NCI-H446 treated with DMSO at 0.1 percent for 48 hours (cell line): Measurements from ENCODE around the gene PCDHGC3.

Source experiments
- DNase-seq: peaks from one replicate; lab custom pipeline; 2025; lab: John Stamatoyannopoulos, UW

Gene PCDHGC3

GRCh38 chr5:141485321-141486055 is 9.7 kb downstream of the PCDHGC3 start:
- no peak for DNase-seq

GRCh38 chr5:141486091-141486490 is 10.3 kb downstream of the PCDHGC3 start:
- no peak for DNase-seq

- DNase-seq = no peak
Observed at GRCh38 chr5:141487131-141487530, 11.4 kb downstream of the PCDHGC3 start.

- DNase-seq = peak; percentile 5
Observed at GRCh38 chr5:141488591-141489561, 13.1 kb downstream of the PCDHGC3 start, which contains the start of gene PCDHGC5. TSS of gene PCDHGC5 (plus strand) at chr5:141489081. CDS start at chr5:141489241, 160 bp downstream.

GRCh38 chr5:141489841-141490240 is 14.1 kb downstream of the PCDHGC3 start:
- no peak for DNase-seq

DNA sequence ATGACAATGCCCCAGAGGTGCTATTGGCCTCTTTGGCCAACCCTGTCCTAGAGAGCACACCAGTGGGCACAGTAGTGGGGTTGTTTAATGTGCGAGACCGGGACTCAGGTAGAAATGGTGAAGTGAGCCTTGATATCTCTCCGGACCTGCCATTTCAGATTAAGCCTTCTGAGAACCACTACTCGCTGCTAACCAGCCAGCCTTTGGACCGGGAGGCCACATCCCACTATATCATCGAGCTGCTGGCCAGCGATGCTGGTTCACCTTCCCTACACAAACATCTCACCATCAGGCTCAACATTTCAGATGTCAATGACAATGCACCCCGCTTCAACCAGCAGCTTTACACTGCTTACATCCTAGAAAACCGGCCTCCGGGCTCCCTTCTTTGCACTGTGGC is 14.5 kb downstream of the PCDHGC3 start:
- DNase-seq = no peak

DNA sequence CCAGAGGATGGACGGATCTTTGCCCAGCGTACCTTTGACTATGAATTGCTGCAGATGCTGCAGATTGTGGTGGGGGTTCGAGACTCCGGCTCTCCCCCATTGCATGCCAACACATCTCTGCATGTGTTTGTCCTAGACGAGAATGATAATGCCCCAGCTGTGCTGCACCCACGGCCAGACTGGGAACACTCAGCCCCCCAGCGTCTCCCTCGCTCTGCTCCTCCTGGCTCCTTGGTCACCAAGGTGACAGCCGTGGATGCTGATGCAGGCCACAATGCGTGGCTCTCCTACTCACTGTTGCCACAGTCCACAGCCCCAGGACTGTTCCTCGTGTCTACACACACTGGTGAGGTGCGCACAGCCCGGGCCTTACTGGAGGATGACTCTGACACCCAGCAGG is 15.0 kb downstream of the PCDHGC3 start:
- DNase-seq = no peak

GRCh38 chr5:141491323-141492167 is 15.8 kb downstream of the PCDHGC3 start:
- DNase-seq = no peak

- DNase-seq = no peak
Observed at GRCh38 chr5:141492168-141492885, 16.6 kb downstream of the PCDHGC3 start.

DNA sequence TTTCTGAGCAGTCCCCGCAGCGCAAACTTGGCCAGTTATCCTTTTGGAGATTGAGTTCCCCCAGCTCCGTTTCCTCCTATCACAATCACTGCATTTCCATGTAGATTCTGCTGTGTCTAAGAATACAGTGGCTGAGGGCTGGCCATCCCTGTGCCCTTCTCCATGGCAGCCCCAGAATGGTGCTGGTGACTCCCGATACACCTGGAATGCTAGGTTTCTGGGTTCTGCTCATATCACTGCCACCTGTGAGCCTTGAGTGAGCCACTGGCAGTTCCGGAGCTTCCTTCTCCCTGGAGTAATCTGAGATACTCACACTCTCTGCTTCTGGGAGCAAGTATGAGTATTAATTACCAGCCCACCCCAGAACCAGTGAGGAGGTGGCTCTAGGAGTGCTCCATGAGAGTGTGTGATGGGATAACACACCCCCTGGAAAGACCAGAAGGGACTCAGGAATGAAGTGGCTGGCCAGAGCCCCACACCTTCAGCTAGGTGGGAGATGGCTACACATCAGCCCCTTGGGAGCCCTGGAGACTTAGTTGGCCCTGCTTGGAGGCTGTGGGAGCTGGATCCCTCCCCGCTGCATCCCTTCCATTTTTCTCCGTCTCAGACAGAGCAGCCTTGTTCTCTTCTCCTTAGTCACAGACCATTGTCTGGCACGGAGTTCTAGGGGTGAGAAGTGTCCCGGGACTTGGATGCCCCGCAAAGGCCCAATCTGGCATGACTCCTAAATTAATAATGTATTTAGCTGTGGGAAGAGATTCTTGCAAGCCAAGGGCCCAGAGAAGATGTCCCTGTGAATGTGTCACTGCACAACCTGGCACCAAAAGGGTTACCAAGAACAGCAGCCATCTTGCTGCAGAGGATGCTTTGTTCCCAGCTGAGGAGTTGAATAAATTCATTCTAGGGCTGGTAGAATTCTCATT is 18.0 kb downstream of the PCDHGC3 start:
- no peak for DNase-seq

GRCh38 chr5:141494761-141495452 is 19.1 kb downstream of the PCDHGC3 start:
- no peak for DNase-seq

DNA sequence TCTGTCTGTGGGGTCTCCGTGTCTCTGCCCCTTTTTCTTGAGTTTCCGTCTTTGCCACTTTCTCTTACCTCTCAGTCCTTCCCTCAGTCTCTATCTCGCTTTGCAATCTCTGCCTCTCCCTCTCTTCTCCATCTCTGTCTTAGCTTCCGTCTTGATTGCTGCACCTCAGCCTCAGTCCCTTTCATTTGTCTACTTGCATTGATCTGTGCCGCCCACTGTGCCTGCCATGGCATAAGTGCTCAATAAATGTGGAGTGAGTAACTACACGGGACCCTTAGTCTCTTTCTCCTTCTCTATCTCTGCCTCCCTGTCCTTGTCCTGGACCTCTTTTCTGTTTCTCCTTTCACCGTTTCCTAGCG is 19.7 kb downstream of the PCDHGC3 start:
- DNase-seq = no peak

DNA sequence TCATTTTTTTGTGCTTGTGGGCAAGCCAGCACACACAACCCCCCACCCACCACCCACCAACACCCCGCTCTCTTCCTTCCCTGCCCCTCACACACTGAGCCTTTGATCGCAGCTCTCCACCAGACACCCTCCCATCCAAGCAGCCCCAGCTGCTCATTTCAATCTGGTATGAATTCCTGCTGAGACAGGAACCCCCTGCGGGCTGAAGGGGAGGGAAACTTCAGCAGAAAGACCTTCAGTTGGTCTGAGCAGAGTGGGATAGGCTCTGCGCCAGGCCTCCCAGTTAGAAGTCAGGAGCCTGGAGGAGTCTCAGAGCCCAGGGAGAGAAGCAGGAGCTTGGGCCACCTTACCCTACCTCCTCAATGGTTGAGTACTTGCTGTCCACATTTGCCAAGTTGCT is 20.3 kb downstream of the PCDHGC3 start:
- peak; percentile 28 for DNase-seq

DNA sequence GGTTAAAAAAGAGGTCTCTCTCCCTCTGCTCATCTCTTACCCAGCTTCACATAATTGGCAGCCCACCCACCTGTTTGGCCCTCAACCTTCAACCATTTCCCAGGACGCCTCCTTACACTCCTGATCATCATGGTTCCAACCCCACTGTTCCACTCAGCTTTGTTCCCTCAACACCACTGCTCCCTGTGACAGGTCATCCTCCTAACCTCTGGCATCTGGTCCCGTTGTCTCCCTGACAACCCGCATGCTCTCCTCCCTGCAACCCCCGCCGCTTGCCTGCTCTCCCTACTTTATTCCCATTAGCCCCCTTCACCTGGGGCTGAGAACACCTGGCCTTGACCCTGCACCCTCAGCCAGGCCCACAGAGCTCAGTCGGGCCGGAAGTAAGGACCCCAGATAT is 26.0 kb downstream of the PCDHGC3 start:
- DNase-seq = no peak

- peak; percentile 19 for DNase-seq
Observed at GRCh38 chr5:141503681-141504080, 27.9 kb downstream of the PCDHGC3 start.

DNA sequence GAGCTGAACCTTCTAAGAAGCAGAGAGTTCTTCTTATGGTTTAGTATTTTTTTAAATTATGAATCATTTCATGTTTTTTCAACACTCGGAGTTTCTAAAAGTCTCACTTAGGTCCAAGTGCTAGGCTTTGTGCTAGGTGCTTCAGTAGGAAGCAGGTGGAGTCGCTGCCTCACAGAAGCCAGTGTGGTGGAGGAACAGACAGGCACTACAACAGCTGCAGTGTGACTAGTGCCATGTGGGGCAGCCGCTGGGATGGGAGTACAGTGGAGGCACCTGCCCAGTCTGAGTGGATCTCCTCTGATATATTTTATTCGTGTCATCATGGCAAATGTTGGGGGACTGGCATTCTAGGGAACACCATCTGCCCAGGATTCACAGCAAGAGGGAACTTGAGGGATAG is 28.4 kb downstream of the PCDHGC3 start:
- DNase-seq = no peak

DNA sequence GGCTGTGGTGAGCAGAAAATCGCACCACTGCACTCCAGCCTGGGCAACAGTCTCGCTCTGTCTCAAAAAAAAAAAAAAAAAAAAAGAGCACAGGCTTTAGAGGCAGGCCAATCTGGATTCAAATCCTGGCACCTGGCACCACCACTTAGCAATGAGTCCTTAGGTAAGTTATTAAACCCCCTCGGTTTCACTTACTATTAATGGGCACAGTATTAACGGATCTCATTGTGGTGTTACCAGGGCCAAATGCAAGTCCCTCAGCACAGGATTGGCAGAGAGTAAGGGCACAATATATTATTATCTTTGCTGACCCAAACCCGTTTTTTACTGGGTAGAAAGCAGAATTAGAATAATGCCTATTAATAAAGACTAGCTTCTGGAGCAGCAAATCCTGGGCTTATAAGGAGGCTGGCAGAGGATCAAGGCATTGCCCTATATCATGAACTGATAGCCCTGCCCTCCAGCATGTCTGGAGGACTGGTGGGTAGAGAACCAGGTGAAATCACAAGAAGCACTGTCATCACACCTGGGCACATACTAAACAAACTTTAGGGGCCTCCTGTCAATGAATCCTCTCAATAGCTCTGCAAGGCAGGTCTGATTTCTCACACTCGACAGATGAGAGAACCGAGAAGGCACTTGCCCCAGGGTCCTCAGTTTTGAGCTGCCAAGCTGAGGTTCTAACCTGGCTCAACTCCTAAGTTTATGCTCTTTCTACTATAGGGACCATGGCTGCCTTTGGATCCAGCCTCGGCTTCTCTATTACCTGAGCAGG is 30.8 kb downstream of the PCDHGC3 start:
- DNase-seq = no peak

DNA sequence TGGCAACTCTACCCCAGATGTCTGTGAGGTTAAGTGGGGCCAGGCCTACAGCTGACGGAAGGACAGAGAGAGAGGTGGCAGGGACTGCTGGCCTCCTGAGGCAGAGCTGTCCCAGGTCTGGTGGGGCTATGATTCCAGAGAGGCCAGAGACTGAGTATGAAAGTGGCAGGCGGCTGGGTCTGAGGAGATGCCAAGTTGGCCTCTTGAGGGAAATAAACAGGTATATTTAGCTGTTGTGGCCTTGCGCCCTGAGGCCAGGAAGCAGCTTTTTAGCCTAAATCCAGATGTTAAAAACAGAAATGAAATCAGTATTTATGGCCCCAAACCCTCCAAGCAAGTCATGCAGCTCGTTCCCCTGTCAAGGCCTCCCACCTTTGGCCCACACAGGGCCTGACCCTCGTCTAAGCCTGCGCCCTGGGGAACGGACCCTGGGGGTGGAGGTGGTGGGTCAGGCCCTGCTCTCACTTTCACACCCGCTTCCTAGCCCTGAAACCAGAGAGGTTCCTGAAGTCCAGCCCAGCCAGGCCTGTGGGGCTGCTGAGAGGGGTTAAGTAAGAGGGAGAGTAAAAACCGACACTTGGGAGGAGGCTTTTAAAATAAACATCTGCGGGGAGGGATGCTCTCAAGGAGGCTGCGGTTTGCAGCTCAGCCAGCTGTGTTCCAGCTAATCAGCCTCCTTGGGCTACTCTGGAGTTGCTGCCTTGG is 31.8 kb downstream of the PCDHGC3 start:
- DNase-seq = no peak
